Cardiac atrium fibroblast (primary cell): ENCODE results near the gene SKOR1. TPM values are rescaled to one million over a fixed set of nuclear protein-coding genes. Genes with fewer than 3 reads are reported as not detected.

Experiments used
- total RNA-seq: library from RNA; depleted of rRNA; stranded (reverse); fragments of >200 nt; gene quantifications from 2 replicates; pipeline ENCODE4 v1.2.3, GENCODE V29; 2015

SKOR1 gene, protein sequence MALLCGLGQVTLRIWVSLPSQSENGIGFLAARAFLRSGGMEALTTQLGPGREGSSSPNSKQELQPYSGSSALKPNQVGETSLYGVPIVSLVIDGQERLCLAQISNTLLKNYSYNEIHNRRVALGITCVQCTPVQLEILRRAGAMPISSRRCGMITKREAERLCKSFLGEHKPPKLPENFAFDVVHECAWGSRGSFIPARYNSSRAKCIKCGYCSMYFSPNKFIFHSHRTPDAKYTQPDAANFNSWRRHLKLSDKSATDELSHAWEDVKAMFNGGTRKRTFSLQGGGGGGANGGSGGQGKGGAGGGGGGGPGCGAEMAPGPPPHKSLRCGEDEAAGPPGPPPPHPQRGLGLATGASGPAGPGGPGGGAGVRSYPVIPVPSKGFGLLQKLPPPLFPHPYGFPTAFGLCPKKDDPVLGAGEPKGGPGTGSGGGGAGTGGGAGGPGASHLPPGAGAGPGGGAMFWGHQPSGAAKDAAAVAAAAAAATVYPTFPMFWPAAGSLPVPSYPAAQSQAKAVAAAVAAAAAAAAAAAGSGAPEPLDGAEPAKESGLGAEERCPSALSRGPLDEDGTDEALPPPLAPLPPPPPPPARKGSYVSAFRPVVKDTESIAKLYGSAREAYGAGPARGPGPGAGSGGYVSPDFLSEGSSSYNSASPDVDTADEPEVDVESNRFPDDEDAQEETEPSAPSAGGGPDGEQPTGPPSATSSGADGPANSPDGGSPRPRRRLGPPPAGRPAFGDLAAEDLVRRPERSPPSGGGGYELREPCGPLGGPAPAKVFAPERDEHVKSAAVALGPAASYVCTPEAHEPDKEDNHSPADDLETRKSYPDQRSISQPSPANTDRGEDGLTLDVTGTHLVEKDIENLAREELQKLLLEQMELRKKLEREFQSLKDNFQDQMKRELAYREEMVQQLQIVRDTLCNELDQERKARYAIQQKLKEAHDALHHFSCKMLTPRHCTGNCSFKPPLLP
- total RNA-seq = not detected in 2 replicates

DNA sequence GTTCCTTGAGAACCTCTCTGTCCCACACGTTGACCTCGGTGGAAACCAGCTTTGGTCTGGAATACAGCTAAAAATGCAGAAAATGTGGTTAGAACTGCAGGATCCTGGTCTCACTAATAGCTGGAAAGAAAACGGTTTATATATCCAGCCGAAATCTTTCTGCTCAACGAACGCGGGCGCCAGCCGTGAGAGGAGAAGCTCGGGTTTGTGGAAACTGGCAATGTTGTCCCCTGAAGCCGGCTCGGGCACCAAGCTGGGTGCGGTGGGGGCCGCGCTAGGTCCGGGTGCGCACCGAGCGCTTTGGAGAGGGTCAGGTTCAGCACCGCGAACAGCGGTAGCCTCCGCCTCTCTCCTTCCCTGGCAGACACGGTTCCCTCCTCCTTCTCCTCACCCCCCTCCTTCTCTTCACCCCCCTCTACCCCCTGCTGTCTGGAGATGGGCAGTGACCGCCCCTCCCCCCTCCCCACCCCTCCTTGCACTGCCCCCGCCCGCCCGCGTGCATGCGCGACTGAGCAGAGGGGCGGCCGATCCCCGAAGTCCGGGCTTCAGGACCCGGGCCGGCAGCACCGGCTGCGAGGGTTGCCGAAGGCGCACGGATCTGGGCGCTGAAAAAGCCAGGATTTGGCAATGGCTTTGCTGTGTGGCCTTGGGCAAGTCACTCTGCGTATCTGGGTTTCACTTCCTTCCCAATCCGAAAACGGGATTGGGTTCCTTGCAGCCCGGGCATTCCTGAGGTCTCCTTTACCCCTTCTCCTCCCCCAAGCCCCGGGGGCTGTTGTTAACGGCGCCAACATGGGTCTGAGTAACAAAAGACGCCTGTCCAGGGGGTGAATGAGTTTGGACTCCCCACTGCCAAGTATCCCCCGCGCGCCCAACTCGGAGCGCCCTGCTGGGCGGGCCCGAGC is at the start of gene SKOR1:
SKOR1 (plus strand) TSS at position 534 of the 905 bp plus-strand sequence; CDS start at position 628, 94 bp downstream.

DNA sequence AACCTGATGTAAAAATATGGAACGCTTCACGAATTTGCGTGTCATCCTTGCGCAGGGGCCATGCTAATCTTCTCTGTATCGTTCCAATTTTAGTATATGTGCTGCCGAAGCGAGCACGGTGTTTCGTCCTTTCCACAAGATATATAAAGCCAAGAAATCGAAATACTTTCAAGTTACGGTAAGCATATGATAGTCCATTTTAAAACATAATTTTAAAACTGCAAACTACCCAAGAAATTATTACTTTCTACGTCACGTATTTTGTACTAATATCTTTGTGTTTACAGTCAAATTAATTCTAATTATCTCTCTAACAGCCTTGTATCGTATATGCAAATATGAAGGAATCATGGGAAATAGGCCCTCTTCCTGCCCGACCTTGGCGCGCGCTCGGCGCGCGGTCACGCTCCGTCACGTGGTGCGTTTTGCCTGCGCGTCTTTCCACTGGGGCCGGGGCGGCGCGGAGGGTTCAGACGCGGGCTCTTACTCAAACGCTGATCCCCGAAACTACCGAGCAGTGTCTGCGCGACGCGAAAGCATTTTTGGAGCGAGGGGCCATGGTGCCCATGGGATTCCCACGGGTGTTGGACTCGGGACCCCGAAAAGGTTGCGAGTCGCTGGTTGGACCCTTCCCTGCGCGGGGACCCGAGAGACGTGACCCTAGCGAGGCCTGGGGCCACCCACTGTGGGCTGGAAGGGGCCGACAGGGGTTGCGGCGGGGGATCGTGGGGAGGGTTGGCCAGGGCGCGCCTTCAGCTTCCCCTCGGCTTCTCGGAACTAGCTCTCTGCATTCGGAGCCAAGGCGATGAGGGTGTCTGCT is 14.8 kb downstream of the SKOR1 start, which contains the start of gene RNU6-1:
RNU6-1 (minus strand) TSS at position 117 of the 820 bp plus-strand sequence.

Other genes with a start within 250 kb of the SKOR1 start
- gene RNU6-1, start 14.5 kb downstream of the SKOR1 start, total RNA-seq = not detected in 2 replicates
- 10.5 and 13.8 TPM in 2 replicates for gene PIAS1, start 228.8 kb downstream of the SKOR1 start, total RNA-seq